ENCODE measurements around the gene DMTF1.

DMTF1 gene

GRCh38 chr7:87154569-87154968 is 2.3 kb downstream of the DMTF1 start:
- H3K4me3 Mint-ChIP-seq = peak overlapping the region; percentile 88
- no peak for DNase-seq
- H3K27me3 Mint-ChIP-seq = no peaks in the 10 kb centered on the region
- H3K4me1 Mint-ChIP-seq (ENCODE audit: low read depth) = peaks cover 61% of the 10 kb centered on the region
- H3K9me3 Mint-ChIP-seq = no peaks in the 10 kb centered on the region
- H3K36me3 Mint-ChIP-seq (ENCODE audit: low read depth) = peaks cover 55% of the 10 kb centered on the region
- H3K27ac Mint-ChIP-seq = peak overlapping the region; percentile 8

- Mint-ChIP-seq H3K27me3 (no peaks in the 10 kb centered on the region), H3K36me3 (ENCODE audit: low read depth) (peaks cover 62% of the 10 kb centered on the region), H3K9me3 (no peaks in the 10 kb centered on the region), H3K4me1 (ENCODE audit: low read depth) (peaks cover 68% of the 10 kb centered on the region), H3K4me3 (peak overlapping the region; percentile 15), H3K27ac (no peak overlapping the region)
- no peak for DNase-seq
Observed at GRCh38 chr7:87155788-87156187, 3.5 kb downstream of the DMTF1 start.

GRCh38 chr7:87156709-87157108 is 4.5 kb downstream of the DMTF1 start:
- H3K36me3 Mint-ChIP-seq (ENCODE audit: low read depth) = peaks cover 67% of the 10 kb centered on the region
- no peaks in the 10 kb centered on the region for H3K9me3 Mint-ChIP-seq
- no peaks in the 10 kb centered on the region for H3K27me3 Mint-ChIP-seq
- H3K27ac Mint-ChIP-seq = peak overlapping the region; percentile 29
- no peak for DNase-seq
- H3K4me3 Mint-ChIP-seq = peak overlapping the region; percentile 15
- H3K4me1 Mint-ChIP-seq (ENCODE audit: low read depth) = peaks cover 65% of the 10 kb centered on the region

- Mint-ChIP-seq H3K4me1 (ENCODE audit: low read depth) (peaks cover 65% of the 10 kb centered on the region), H3K27me3 (no peaks in the 10 kb centered on the region), H3K36me3 (ENCODE audit: low read depth) (peaks cover 74% of the 10 kb centered on the region), H3K27ac (no peak overlapping the region), H3K4me3 (no peak overlapping the region), H3K9me3 (no peaks in the 10 kb centered on the region)
- DNase-seq = no peak
Observed at GRCh38 chr7:87159538-87159937, 7.3 kb downstream of the DMTF1 start.

GRCh38 chr7:87164433-87164832 is 12.2 kb downstream of the DMTF1 start:
- no peaks in the 10 kb centered on the region for H3K27me3 Mint-ChIP-seq
- H3K36me3 Mint-ChIP-seq (ENCODE audit: low read depth) = peaks cover 89% of the 10 kb centered on the region

GRCh38 chr7:87170828-87171227 is 18.6 kb downstream of the DMTF1 start:
- Mint-ChIP-seq H3K4me3 (no peak overlapping the region), H3K27me3 (no peaks in the 10 kb centered on the region), H3K9me3 (no peaks in the 10 kb centered on the region), H3K36me3 (ENCODE audit: low read depth) (peaks cover 99% of the 10 kb centered on the region), H3K4me1 (ENCODE audit: low read depth) (peaks cover 25% of the 10 kb centered on the region), H3K27ac (peak overlapping the region; percentile 11)
- no peak for DNase-seq

More at GRCh38 chr7:87164433-87164832, 12.2 kb downstream of the DMTF1 start:
- Mint-ChIP-seq H3K27ac (peak overlapping the region; percentile 10), H3K9me3 (no peaks in the 10 kb centered on the region), H3K4me3 (no peak overlapping the region), H3K4me1 (ENCODE audit: low read depth) (peaks cover 41% of the 10 kb centered on the region)
- DNase-seq = no peak

- Mint-ChIP-seq H3K4me1 (ENCODE audit: low read depth) (peaks cover 31% of the 10 kb centered on the region), H3K4me3 (no peak overlapping the region), H3K9me3 (no peaks in the 10 kb centered on the region), H3K27me3 (no peaks in the 10 kb centered on the region), H3K27ac (no peak overlapping the region), H3K36me3 (ENCODE audit: low read depth) (peaks cover 99% of the 10 kb centered on the region)
- no peak for DNase-seq
Observed at GRCh38 chr7:87171282-87171934, 19.2 kb downstream of the DMTF1 start.

- no peak for DNase-seq
- Mint-ChIP-seq H3K27me3 (no peaks in the 10 kb centered on the region), H3K36me3 (ENCODE audit: low read depth) (peaks cover 98% of the 10 kb centered on the region), H3K4me1 (ENCODE audit: low read depth) (peaks cover 33% of the 10 kb centered on the region), H3K4me3 (no peak overlapping the region), H3K27ac (peak overlapping the region; percentile 1), H3K9me3 (no peaks in the 10 kb centered on the region)
Observed at GRCh38 chr7:87173471-87173870, 21.2 kb downstream of the DMTF1 start.

GRCh38 chr7:87178320-87178719 is 26.1 kb downstream of the DMTF1 start:
- Mint-ChIP-seq H3K4me3 (no peak overlapping the region), H3K27ac (no peak overlapping the region), H3K9me3 (no peaks in the 10 kb centered on the region), H3K36me3 (ENCODE audit: low read depth) (peaks cover 92% of the 10 kb centered on the region), H3K27me3 (no peaks in the 10 kb centered on the region), H3K4me1 (ENCODE audit: low read depth) (peaks cover 54% of the 10 kb centered on the region)
- DNase-seq = no peak

GRCh38 chr7:87179180-87179579 is 26.9 kb downstream of the DMTF1 start:
- Mint-ChIP-seq H3K27me3 (no peaks in the 10 kb centered on the region), H3K9me3 (no peaks in the 10 kb centered on the region), H3K27ac (no peak overlapping the region)

GRCh38 chr7:87187120-87187519 is 34.9 kb downstream of the DMTF1 start:
- no peaks in the 10 kb centered on the region for H3K27me3 Mint-ChIP-seq
- peak overlapping the region; percentile 52 for H3K27ac Mint-ChIP-seq
- peaks cover 48% of the 10 kb centered on the region for H3K4me1 Mint-ChIP-seq (ENCODE audit: low read depth)
- DNase-seq = no peak
- peaks cover 95% of the 10 kb centered on the region for H3K36me3 Mint-ChIP-seq (ENCODE audit: low read depth)
- H3K9me3 Mint-ChIP-seq = no peaks in the 10 kb centered on the region
- no peak overlapping the region for H3K4me3 Mint-ChIP-seq

More at GRCh38 chr7:87179180-87179579, 26.9 kb downstream of the DMTF1 start:
- Mint-ChIP-seq H3K4me1 (ENCODE audit: low read depth) (peaks cover 55% of the 10 kb centered on the region), H3K36me3 (ENCODE audit: low read depth) (peaks cover 92% of the 10 kb centered on the region), H3K4me3 (no peak overlapping the region)
- DNase-seq = no peak

GRCh38 chr7:87188930-87189329 is 36.7 kb downstream of the DMTF1 start:
- no peaks in the 10 kb centered on the region for H3K9me3 Mint-ChIP-seq
- no peaks in the 10 kb centered on the region for H3K27me3 Mint-ChIP-seq
- peak overlapping the region; percentile 50 for H3K27ac Mint-ChIP-seq
- peaks cover 46% of the 10 kb centered on the region for H3K4me1 Mint-ChIP-seq (ENCODE audit: low read depth)
- no peak overlapping the region for H3K4me3 Mint-ChIP-seq
- no peak for DNase-seq
- peaks cover 95% of the 10 kb centered on the region for H3K36me3 Mint-ChIP-seq (ENCODE audit: low read depth)

GRCh38 chr7:87190783-87191182 is 38.5 kb downstream of the DMTF1 start:
- H3K4me3 Mint-ChIP-seq = no peak overlapping the region
- H3K36me3 Mint-ChIP-seq (ENCODE audit: low read depth) = peaks cover 95% of the 10 kb centered on the region
- DNase-seq = no peak
- no peaks in the 10 kb centered on the region for H3K9me3 Mint-ChIP-seq
- H3K27ac Mint-ChIP-seq = peak overlapping the region; percentile 70
- H3K4me1 Mint-ChIP-seq (ENCODE audit: low read depth) = peaks cover 50% of the 10 kb centered on the region
- H3K27me3 Mint-ChIP-seq = no peaks in the 10 kb centered on the region

GRCh38 chr7:87192784-87193487 is 40.7 kb downstream of the DMTF1 start:
- H3K4me1 Mint-ChIP-seq (ENCODE audit: low read depth) = peaks cover 61% of the 10 kb centered on the region
- peaks cover 97% of the 10 kb centered on the region for H3K36me3 Mint-ChIP-seq (ENCODE audit: low read depth)
- H3K4me3 Mint-ChIP-seq = no peak overlapping the region
- H3K27ac Mint-ChIP-seq = peak overlapping the region; percentile 88
- H3K9me3 Mint-ChIP-seq = no peaks in the 10 kb centered on the region
- H3K27me3 Mint-ChIP-seq = no peaks in the 10 kb centered on the region
- no peak for DNase-seq

GRCh38 chr7:87193912-87194311 is 41.7 kb downstream of the DMTF1 start:
- peaks cover 62% of the 10 kb centered on the region for H3K4me1 Mint-ChIP-seq (ENCODE audit: low read depth)
- H3K36me3 Mint-ChIP-seq (ENCODE audit: low read depth) = peaks cover 98% of the 10 kb centered on the region
- H3K4me3 Mint-ChIP-seq = no peak overlapping the region
- no peaks in the 10 kb centered on the region for H3K27me3 Mint-ChIP-seq
- H3K27ac Mint-ChIP-seq = peak overlapping the region; percentile 88
- DNase-seq = no peak
- H3K9me3 Mint-ChIP-seq = no peaks in the 10 kb centered on the region

Data from activated T-cell treated with anti-CD3 and anti-CD28 coated beads, Interleukin-2, amount 50 U/mL, for 24 hours (primary cell).